HepG2 (cell line): ENCODE data around the gene AREL1. TPM values are rescaled to one million over a fixed set of nuclear protein-coding genes. Genes with fewer than 3 reads are reported as not detected.

ENCODE experiments used
- ARNT2 ChIP-seq: sonication (generic); formaldehyde crosslinking; IDR thresholded peaks from 2 replicates; pipeline ENCODE4 v1.8.0; 2022; ENCODE audit warnings: mild to moderate bottlenecking, low read depth, missing genetic modification reagents, moderate library complexity
- EZH2 ChIP-seq: conservative IDR thresholded peaks from 2 replicates; pipeline ENCODE4 v1.6.1; 2012; ENCODE audit warnings: mild to moderate bottlenecking, low read depth, low read length, moderate library complexity
- HDAC1 ChIP-seq: sonication (generic); formaldehyde crosslinking; IDR thresholded peaks from 2 replicates; pipeline ENCODE4 v1.5.1; 2020; ENCODE audit warnings: mild to moderate bottlenecking, missing genetic modification reagents
- JUNB ChIP-seq: sonication (generic); formaldehyde crosslinking; IDR thresholded peaks from 2 replicates; pipeline ENCODE4 v1.8.0; 2022; ENCODE audit warnings: missing genetic modification reagents, mild to moderate bottlenecking, borderline replicate concordance
- KLF16 ChIP-seq, 2 experiments: sonication (generic) in 1 of 2; formaldehyde crosslinking in 1 of 2; IDR thresholded peaks; 2 replicates each; pipeline versions ENCODE4 v1.6.1 to v1.8.0; 2016 to 2023; ENCODE audit warnings: missing genetic modification reagents in 2 of 2, missing compliant biosample characterization in 1 of 2
- MAZ ChIP-seq, 2 experiments: sonication (generic) in 1 of 2; formaldehyde crosslinking in 1 of 2; IDR thresholded peaks; 2 replicates each; pipeline versions ENCODE4 v1.5.0 to v1.6.1; 2012 to 2020; ENCODE audit warnings: low read depth in 2 of 2, mild to moderate bottlenecking in 2 of 2, borderline replicate concordance in 1 of 2, improper control_type of control experiment in 1 of 2, low read length in 1 of 2, missing genetic modification reagents in 1 of 2, moderate library complexity in 1 of 2
- MEF2D ChIP-seq: sonication (generic); formaldehyde crosslinking; IDR thresholded peaks from 2 replicates; pipeline ENCODE4 v1.5.1; 2020; ENCODE audit warnings: mild to moderate bottlenecking, missing genetic modification reagents
- SMAD3 ChIP-seq: sonication (generic); formaldehyde crosslinking; IDR thresholded peaks from 2 replicates; pipeline ENCODE4 v1.4.0; 2020; ENCODE audit warnings: missing genetic modification reagents
- SMAD9 ChIP-seq: sonication (generic); formaldehyde crosslinking; IDR thresholded peaks from 2 replicates; pipeline ENCODE4 v1.5.1; 2020; ENCODE audit warnings: mild to moderate bottlenecking, missing genetic modification reagents
- ZFP36 ChIP-seq: fragments of 150-350 bp; IDR thresholded peaks from 2 replicates; pipeline ENCODE4 v1.6.1; 2018; ENCODE audit warnings: borderline replicate concordance, low read length, low read depth; ENCODE audit not compliant: partially characterized antibody
- ZNF143 ChIP-seq: sonication (generic); formaldehyde crosslinking; IDR thresholded peaks from 2 replicates; pipeline ENCODE4 v1.4.0; 2020; ENCODE audit warnings: missing genetic modification reagents
- ZNF260 ChIP-seq: sonication (generic); formaldehyde crosslinking; IDR thresholded peaks from 2 replicates; pipeline ENCODE4 v1.4.0; 2020; ENCODE audit warnings: missing genetic modification reagents, low read depth, mild to moderate bottlenecking, borderline replicate concordance
- ZNF331 ChIP-seq: sonication (generic); formaldehyde crosslinking; IDR thresholded peaks from 2 replicates; pipeline ENCODE4 v1.4.0; 2020; ENCODE audit warnings: missing genetic modification reagents
- polyA plus RNA-seq, 8 experiments: library from polyadenylated mRNA; depleted of rRNA in 3 of 8; stranded (reverse) in 7 of 8; unstranded in 1 of 8; fragments of >200 nt; fragmentation: Illumina TruSeq in 4 of 8; extraction: Trizol in 4 of 8; gene quantifications; 2 replicates each; pipeline versions ENCODE4 v1.2.1 to v1.2.3, GENCODE V29; 2011 to 2016; ENCODE audit warnings: low read depth in 4 of 8, missing spikeins in 1 of 8, mixed read lengths in 1 of 8; ENCODE audit not compliant: insufficient read depth in 1 of 8
- total RNA-seq, 5 experiments: library from RNA; depleted of rRNA; stranded (reverse); fragments of >200 nt; fragmentation: Illumina TruSeq; extraction: Trizol; gene quantifications; 2 replicates each; pipeline ENCODE4 v1.2.3, GENCODE V29; 2016; ENCODE audit warnings: low read depth in 1 of 5
- TF ChIP-seq, protein P1 (sequence below): sonication (generic); formaldehyde crosslinking; IDR thresholded peaks from 2 replicates; pipeline ENCODE4 v1.8.1; 2023; ENCODE audit warnings: missing genetic modification reagents, mild to moderate bottlenecking, borderline replicate concordance
- TF ChIP-seq, protein P2 (sequence below): sonication (generic); formaldehyde crosslinking; IDR thresholded peaks from 2 replicates; pipeline ENCODE4 v1.5.1; 2020; ENCODE audit warnings: mild to moderate bottlenecking, moderate library complexity, missing genetic modification reagents
- TF ChIP-seq, protein P3 (sequence below): sonication (generic); formaldehyde crosslinking; IDR thresholded peaks from 2 replicates; pipeline ENCODE4 v1.8.1; 2023; ENCODE audit warnings: mild to moderate bottlenecking, missing genetic modification reagents
- TF ChIP-seq, protein P4 (sequence below): sonication (generic); formaldehyde crosslinking; IDR thresholded peaks from 2 replicates; pipeline ENCODE4 v1.9.0; 2021; ENCODE audit warnings: missing genetic modification reagents, borderline replicate concordance
- TF ChIP-seq, protein P5 (sequence below): sonication (generic); formaldehyde crosslinking; IDR thresholded peaks from 2 replicates; pipeline ENCODE4 v1.5.0; 2020; ENCODE audit warnings: missing genetic modification reagents, mild to moderate bottlenecking, borderline replicate concordance
- TF ChIP-seq, protein P6 (sequence below): sonication (generic); formaldehyde crosslinking; IDR thresholded peaks from 2 replicates; pipeline ENCODE4 v1.4.0; 2020; ENCODE audit warnings: mild to moderate bottlenecking, missing genetic modification reagents

AREL1 gene
- total and polyA plus RNA-seq, 2 of the 13 experiments (the other 11 are each of a cell fraction or from before 2014, with no cell fraction given): 21.3 to 25.4 TPM

DNA sequence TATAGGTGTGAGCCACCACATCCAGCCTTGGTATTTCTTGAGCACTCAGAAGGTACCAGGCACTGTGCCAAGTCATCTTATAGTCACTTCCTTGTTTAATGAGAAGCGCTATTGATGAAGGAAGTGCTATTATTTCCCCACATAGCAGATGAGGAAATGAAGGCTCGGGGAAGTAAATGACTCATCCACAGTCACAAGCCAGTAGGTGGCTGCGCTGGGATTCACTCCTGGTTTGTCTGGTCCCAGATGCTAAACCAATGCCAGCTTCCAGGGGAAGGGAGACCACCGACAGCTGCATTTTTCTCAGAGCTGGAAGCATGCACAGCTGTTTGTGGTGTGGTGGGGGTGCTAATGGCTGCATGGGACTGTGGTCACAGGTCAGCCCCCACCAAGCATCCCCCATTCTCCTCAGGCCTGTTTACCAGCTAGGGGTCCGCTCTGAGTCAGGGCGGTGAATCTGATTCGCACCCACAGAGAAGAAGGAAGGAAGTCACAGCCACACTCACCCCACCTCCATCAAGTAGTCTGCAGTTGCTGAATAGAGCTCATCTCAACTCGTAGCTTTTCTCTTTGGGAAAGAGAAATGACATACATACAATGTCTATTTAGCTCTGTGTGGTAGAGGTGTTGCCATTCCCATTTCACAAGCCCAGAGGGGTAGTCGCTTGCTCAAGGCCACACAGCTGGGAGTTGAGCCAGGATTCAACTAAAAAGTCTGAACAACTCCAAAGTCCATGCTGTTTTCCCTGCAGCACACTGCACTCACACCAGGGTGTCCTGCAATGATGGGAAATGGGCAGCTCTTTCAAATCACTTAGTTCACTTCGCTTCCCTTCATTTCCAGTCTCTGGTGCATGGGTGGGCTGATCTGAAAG, 94.6 kb downstream of the AREL1 start (continued):
- TF ChIP-seq, protein P1, sequence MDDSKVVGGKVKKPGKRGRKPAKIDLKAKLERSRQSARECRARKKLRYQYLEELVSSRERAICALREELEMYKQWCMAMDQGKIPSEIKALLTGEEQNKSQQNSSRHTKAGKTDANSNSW (CRISPR knock-in tag): no peak
- TF ChIP-seq ZNF331 (CRISPR knock-in tag) (peak; percentile 39; the same call in 1 of the 2 replicates), KLF16 (CRISPR knock-in tag; IDR thresholded peaks at IDR 0.05) (no peak), MEF2D (CRISPR knock-in tag) (no peak), ZNF260 (CRISPR knock-in tag) (no peak), SMAD9 (CRISPR knock-in tag) (no peak), SMAD3 (peak; percentile 14; the same call in 1 of the 2 replicates), JUNB (CRISPR knock-in tag) (no peak), ARNT2 (CRISPR knock-in tag) (no peak), MAZ (IDR thresholded peaks at IDR 0.05; ENCODE audit: borderline replicate concordance, low read depth, low read length) (no peak), MAZ (CRISPR knock-in tag; IDR thresholded peaks at IDR 0.05; ENCODE audit: low read depth) (no peak; the same call in 1 of the 2 replicates), EZH2 (no peak), ZFP36 (peak; percentile 66), HDAC1 (peak; percentile 37), ZNF143 (CRISPR knock-in tag) (no peak)
- TF ChIP-seq, protein P2, sequence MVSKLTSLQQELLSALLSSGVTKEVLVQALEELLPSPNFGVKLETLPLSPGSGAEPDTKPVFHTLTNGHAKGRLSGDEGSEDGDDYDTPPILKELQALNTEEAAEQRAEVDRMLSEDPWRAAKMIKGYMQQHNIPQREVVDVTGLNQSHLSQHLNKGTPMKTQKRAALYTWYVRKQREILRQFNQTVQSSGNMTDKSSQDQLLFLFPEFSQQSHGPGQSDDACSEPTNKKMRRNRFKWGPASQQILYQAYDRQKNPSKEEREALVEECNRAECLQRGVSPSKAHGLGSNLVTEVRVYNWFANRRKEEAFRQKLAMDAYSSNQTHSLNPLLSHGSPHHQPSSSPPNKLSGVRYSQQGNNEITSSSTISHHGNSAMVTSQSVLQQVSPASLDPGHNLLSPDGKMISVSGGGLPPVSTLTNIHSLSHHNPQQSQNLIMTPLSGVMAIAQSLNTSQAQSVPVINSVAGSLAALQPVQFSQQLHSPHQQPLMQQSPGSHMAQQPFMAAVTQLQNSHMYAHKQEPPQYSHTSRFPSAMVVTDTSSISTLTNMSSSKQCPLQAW (CRISPR knock-in tag): 0 out of 2 replicates have a peak, but pooled peaks have one; percentile 49
- TF ChIP-seq, protein P3, sequence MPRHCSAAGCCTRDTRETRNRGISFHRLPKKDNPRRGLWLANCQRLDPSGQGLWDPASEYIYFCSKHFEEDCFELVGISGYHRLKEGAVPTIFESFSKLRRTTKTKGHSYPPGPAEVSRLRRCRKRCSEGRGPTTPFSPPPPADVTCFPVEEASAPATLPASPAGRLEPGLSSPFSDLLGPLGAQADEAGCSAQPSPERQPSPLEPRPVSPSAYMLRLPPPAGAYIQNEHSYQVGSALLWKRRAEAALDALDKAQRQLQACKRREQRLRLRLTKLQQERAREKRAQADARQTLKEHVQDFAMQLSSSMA: no peak
- TF ChIP-seq, protein P4, sequence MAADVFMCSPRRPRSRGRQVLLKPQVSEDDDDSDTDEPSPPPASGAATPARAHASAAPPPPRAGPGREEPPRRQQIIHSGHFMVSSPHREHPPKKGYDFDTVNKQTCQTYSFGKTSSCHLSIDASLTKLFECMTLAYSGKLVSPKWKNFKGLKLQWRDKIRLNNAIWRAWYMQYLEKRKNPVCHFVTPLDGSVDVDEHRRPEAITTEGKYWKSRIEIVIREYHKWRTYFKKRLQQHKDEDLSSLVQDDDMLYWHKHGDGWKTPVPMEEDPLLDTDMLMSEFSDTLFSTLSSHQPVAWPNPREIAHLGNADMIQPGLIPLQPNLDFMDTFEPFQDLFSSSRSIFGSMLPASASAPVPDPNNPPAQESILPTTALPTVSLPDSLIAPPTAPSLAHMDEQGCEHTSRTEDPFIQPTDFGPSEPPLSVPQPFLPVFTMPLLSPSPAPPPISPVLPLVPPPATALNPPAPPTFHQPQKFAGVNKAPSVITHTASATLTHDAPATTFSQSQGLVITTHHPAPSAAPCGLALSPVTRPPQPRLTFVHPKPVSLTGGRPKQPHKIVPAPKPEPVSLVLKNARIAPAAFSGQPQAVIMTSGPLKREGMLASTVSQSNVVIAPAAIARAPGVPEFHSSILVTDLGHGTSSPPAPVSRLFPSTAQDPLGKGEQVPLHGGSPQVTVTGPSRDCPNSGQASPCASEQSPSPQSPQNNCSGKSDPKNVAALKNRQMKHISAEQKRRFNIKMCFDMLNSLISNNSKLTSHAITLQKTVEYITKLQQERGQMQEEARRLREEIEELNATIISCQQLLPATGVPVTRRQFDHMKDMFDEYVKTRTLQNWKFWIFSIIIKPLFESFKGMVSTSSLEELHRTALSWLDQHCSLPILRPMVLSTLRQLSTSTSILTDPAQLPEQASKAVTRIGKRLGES (CRISPR knock-in tag): no peak
- TF ChIP-seq, protein P5, sequence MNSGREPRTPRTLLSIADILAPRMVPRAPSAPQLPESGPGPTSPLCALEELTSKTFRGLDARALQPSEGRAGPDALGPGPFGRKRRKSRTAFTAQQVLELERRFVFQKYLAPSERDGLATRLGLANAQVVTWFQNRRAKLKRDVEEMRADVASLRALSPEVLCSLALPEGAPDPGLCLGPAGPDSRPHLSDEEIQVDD: no peak
- TF ChIP-seq, protein P6, sequence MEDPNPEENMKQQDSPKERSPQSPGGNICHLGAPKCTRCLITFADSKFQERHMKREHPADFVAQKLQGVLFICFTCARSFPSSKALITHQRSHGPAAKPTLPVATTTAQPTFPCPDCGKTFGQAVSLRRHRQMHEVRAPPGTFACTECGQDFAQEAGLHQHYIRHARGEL (CRISPR knock-in tag): no peak
